HAP-1 (cell line): ENCODE results near the gene MAGI1.
A peak's percentile ranks its signal among the peaks of the same experiment; 100 is the strongest.
"Not testable (repeated sequence)": the region's sequence is repeated elsewhere in the genome, so short reads cannot be mapped to it uniquely, and the experiment has no call there.

Source experiments
- DNase-seq, 2 experiments: peaks; one replicate each; pipeline ENCODE4 v3.0.0-alpha.2; 2016 to 2020; ENCODE audit warnings: low spot score in 2 of 2
- H3K27me3 ChIP-seq: fragments of 250-450 bp; sonication (Bioruptor Pico); 2 replicates; pipeline ENCODE4 v1.5.1; 2020; ENCODE audit warnings: low read depth, mild to moderate bottlenecking, moderate library complexity
- H3K36me3 ChIP-seq: fragments of 250-450 bp; sonication (Bioruptor Pico); replicated peaks from 2 replicates; pipeline ENCODE4 v1.5.1; 2020; ENCODE audit warnings: mild to moderate bottlenecking
- H3K4me1 ChIP-seq: fragments of 250-450 bp; sonication (Bioruptor Pico); 2 replicates; pipeline ENCODE4 v1.5.1; 2020; ENCODE audit warnings: mild to moderate bottlenecking
- H3K4me3 ChIP-seq: fragments of 250-450 bp; sonication (Bioruptor Pico); 2 replicates; pipeline ENCODE4 v1.5.1; 2020; ENCODE audit warnings: mild to moderate bottlenecking, moderate library complexity
- H3K9me3 ChIP-seq: fragments of 250-450 bp; sonication (Bioruptor Pico); 2 replicates; pipeline ENCODE4 v1.5.1; 2020; ENCODE audit warnings: mild to moderate bottlenecking, moderate library complexity
- in situ Hi-C: fragments of 300-500 bp; cut with MboI; formaldehyde crosslinking; loops from 3 replicates; pipeline ENCODE4 v1.14.3; 2020; ENCODE audit warnings: low sequenced_read_pairs, inconsistent platforms, mixed read lengths

The MAGI1 gene

GRCh38 chr3:65516998-65517397, 521.7 kb downstream of the MAGI1 start:
- in situ Hi-C loops = no loop called here
- Histone ChIP-seq H3K27me3 (no peaks in the 10 kb centered on the region), H3K36me3 (no peaks in the 10 kb centered on the region), H3K4me1 (peaks cover 12% of the 10 kb centered on the region), H3K4me3 (no peak overlapping the region), H3K9me3 (no peaks in the 10 kb centered on the region)
- no peak for DNase-seq

- H3K4me3 ChIP-seq, H3K9me3 ChIP-seq, DNase-seq, in situ Hi-C loops, H3K4me1 ChIP-seq, H3K27me3 ChIP-seq, H3K36me3 ChIP-seq: not testable (repeated sequence)
Measured at GRCh38 chr3:65514317-65514716, 524.4 kb downstream of the MAGI1 start.

- in situ Hi-C loops = not testable (repeated sequence)
Measured at GRCh38 chr3:65509423-65509794, 529.3 kb downstream of the MAGI1 start.

GRCh38 chr3:65508750-65509422, 529.8 kb downstream of the MAGI1 start:
- Histone ChIP-seq H3K4me3 (no peak overlapping the region), H3K4me1 (no peaks in the 10 kb centered on the region), H3K36me3 (no peaks in the 10 kb centered on the region), H3K9me3 (no peaks in the 10 kb centered on the region), H3K27me3 (no peaks in the 10 kb centered on the region)
- in situ Hi-C loops = no loop called here
- DNase-seq = no peak

More at GRCh38 chr3:65509423-65509794, 529.3 kb downstream of the MAGI1 start:
- not testable (repeated sequence) for DNase-seq, H3K4me1 ChIP-seq, H3K9me3 ChIP-seq, H3K27me3 ChIP-seq, H3K36me3 ChIP-seq, H3K4me3 ChIP-seq

GRCh38 chr3:65507437-65507836, 531.3 kb downstream of the MAGI1 start:
- H3K4me3 ChIP-seq = no peak overlapping the region
- in situ Hi-C loops = no loop called here
- no peaks in the 10 kb centered on the region for H3K9me3 ChIP-seq
- no peaks in the 10 kb centered on the region for H3K36me3 ChIP-seq
- H3K4me1 ChIP-seq = no peaks in the 10 kb centered on the region
- no peaks in the 10 kb centered on the region for H3K27me3 ChIP-seq
- DNase-seq = no peak

- Histone ChIP-seq H3K36me3 (no peaks in the 10 kb centered on the region), H3K4me3 (no peak overlapping the region), H3K9me3 (no peaks in the 10 kb centered on the region), H3K27me3 (no peaks in the 10 kb centered on the region), H3K4me1 (no peaks in the 10 kb centered on the region)
- DNase-seq = no peak
- in situ Hi-C loops = no loop called here
Measured at GRCh38 chr3:65503776-65504175, 534.9 kb downstream of the MAGI1 start.

GRCh38 chr3:65502526-65502925, 536.2 kb downstream of the MAGI1 start:
- Histone ChIP-seq H3K27me3 (no peaks in the 10 kb centered on the region), H3K9me3 (no peaks in the 10 kb centered on the region), H3K4me1 (no peaks in the 10 kb centered on the region), H3K36me3 (no peaks in the 10 kb centered on the region), H3K4me3 (no peak overlapping the region)
- in situ Hi-C loops = no loop called here
- no peak for DNase-seq

GRCh38 chr3:65500398-65501306, 538.1 kb downstream of the MAGI1 start:
- Histone ChIP-seq H3K4me3 (no peak overlapping the region), H3K9me3 (no peaks in the 10 kb centered on the region), H3K36me3 (no peaks in the 10 kb centered on the region), H3K27me3 (no peaks in the 10 kb centered on the region), H3K4me1 (no peaks in the 10 kb centered on the region)
- in situ Hi-C loops = no loop called here
- DNase-seq = no peak

- DNase-seq = no peak
- no peaks in the 10 kb centered on the region for H3K4me1 ChIP-seq
- in situ Hi-C loops = no loop called here
Measured at GRCh38 chr3:65497846-65498245, 540.9 kb downstream of the MAGI1 start.

GRCh38 chr3:65497236-65497635, 541.5 kb downstream of the MAGI1 start:
- no peaks in the 10 kb centered on the region for H3K36me3 ChIP-seq
- H3K9me3 ChIP-seq = no peaks in the 10 kb centered on the region
- no peaks in the 10 kb centered on the region for H3K27me3 ChIP-seq
- DNase-seq = no peak
- no peaks in the 10 kb centered on the region for H3K4me1 ChIP-seq
- H3K4me3 ChIP-seq = no peak overlapping the region
- in situ Hi-C loops = no loop called here

More at GRCh38 chr3:65497846-65498245, 540.9 kb downstream of the MAGI1 start:
- no peaks in the 10 kb centered on the region for H3K27me3 ChIP-seq
- H3K36me3 ChIP-seq = no peaks in the 10 kb centered on the region
- H3K4me3 ChIP-seq = no peak overlapping the region
- no peaks in the 10 kb centered on the region for H3K9me3 ChIP-seq

- no peaks in the 10 kb centered on the region for H3K36me3 ChIP-seq
- in situ Hi-C loops = no loop called here
- DNase-seq = no peak
Measured at GRCh38 chr3:65493938-65494337, 544.8 kb downstream of the MAGI1 start.

GRCh38 chr3:65493371-65493882, 545.3 kb downstream of the MAGI1 start:
- in situ Hi-C loops = no loop called here
- Histone ChIP-seq H3K36me3 (no peaks in the 10 kb centered on the region), H3K27me3 (no peaks in the 10 kb centered on the region), H3K4me3 (no peak overlapping the region), H3K9me3 (no peaks in the 10 kb centered on the region), H3K4me1 (no peaks in the 10 kb centered on the region)
- DNase-seq = no peak

More at GRCh38 chr3:65493938-65494337, 544.8 kb downstream of the MAGI1 start:
- Histone ChIP-seq H3K4me1 (no peaks in the 10 kb centered on the region), H3K4me3 (no peak overlapping the region), H3K27me3 (no peaks in the 10 kb centered on the region), H3K9me3 (no peaks in the 10 kb centered on the region)

GRCh38 chr3:65492249-65492648, 546.5 kb downstream of the MAGI1 start:
- Histone ChIP-seq H3K4me1 (no peaks in the 10 kb centered on the region), H3K36me3 (no peaks in the 10 kb centered on the region), H3K27me3 (no peaks in the 10 kb centered on the region), H3K9me3 (no peaks in the 10 kb centered on the region), H3K4me3 (no peak overlapping the region)
- in situ Hi-C loops = no loop called here
- no peak for DNase-seq

GRCh38 chr3:65490114-65490513, 548.6 kb downstream of the MAGI1 start:
- Histone ChIP-seq H3K4me1 (peaks cover 5% of the 10 kb centered on the region; the same call in 1 of the 2 replicates), H3K9me3 (no peaks in the 10 kb centered on the region), H3K27me3 (no peaks in the 10 kb centered on the region), H3K4me3 (no peak overlapping the region), H3K36me3 (no peaks in the 10 kb centered on the region)
- DNase-seq = peak; percentile 17 to 31
- in situ Hi-C loops = no loop called here
